ENCODE results near the gene TGM5. TPM values are rescaled to one million over a fixed set of nuclear protein-coding genes. Genes with fewer than 3 reads are reported as not detected.
A peak's percentile ranks its signal among the peaks of the same experiment; 100 is the strongest.

The TGM5 gene
- total RNA-seq, 6 donors from 2014 or later: 0.30 TPM; not detected in 5

GRCh38 chr15:43185157-43186002, 81.3 kb downstream of the TGM5 start, which contains the start of gene CCNDBP1:
TSS of gene CCNDBP1 (plus strand) at chr15:43185403. CDS start at chr15:43185499, 96 bp downstream.
- peak within 1 kb of the TSS; percentile 95 to 98 (median 96) for H3K27ac ChIP-seq
- peak; percentile 98 to 99 for ATAC-seq (ENCODE audit: low FRiP score in 2 of 2)
- peaks cover 6 to 24% (median 21%) of the 10 kb centered on the region in 4 donors for H3K4me1 ChIP-seq
- 1% methylated on average over 25 to 60 of the region's 69 CpGs for WGBS, 2 donors
- no peaks in the 10 kb centered on the region for H3K27me3 ChIP-seq
- TF ChIP-seq POLR2AphosphoS5 (IDR thresholded peaks at IDR 0.05) (peak; percentile 95 to 97), CTCF (IDR thresholded peaks at IDR 0.05) (peak in 5 of 6 experiments; percentile 14 to 47 (median 36)), EP300 (IDR thresholded peaks at IDR 0.05) (no peak), POLR2A (IDR thresholded peaks at IDR 0.05) (peak; percentile 30 to 94 (median 73))
- H3K9me3 ChIP-seq: no peaks in the 10 kb centered on the region
- H3K36me3 ChIP-seq: peaks cover 6 to 29% (median 20%) of the 10 kb centered on the region in 4 donors
- DNase-seq: peak; percentile 99 to 100
- H3K4me3 ChIP-seq: peak within 1 kb of the TSS; percentile 73 to 98 (median 91)

- 78 to 79% methylated on average over 9 of the region's 9 CpGs for WGBS, 2 donors
- peaks cover 6 to 21% (median 13%) of the 10 kb centered on the region in 4 donors for H3K36me3 ChIP-seq
- peaks cover 6 to 24% (median 18%) of the 10 kb centered on the region in 4 donors for H3K4me1 ChIP-seq
These were observed 82.2 kb downstream of the TGM5 start for GRCh38 chr15:43184407-43185124.

GRCh38 chr15:43183270-43183669, 83.5 kb downstream of the TGM5 start:
- Histone ChIP-seq H3K27me3 (no peaks in the 10 kb centered on the region), H3K36me3 (peaks cover 6 to 16% (median 11%) of the 10 kb centered on the region in 4 donors), H3K4me1 (peaks cover 6 to 23% (median 15%) of the 10 kb centered on the region in 4 donors), H3K4me3 (no peak overlapping the region), H3K27ac (no peak overlapping the region), H3K9me3 (no peaks in the 10 kb centered on the region)
- TF ChIP-seq EP300 (IDR thresholded peaks at IDR 0.05) (no peak), CTCF (IDR thresholded peaks at IDR 0.05) (no peak), POLR2A (IDR thresholded peaks at IDR 0.05) (no peak), POLR2AphosphoS5 (IDR thresholded peaks at IDR 0.05) (no peak)
- ATAC-seq (ENCODE audit: low FRiP score in 2 of 2): no peak
- no peak for DNase-seq
- WGBS, 2 donors: 78 to 85% methylated on average over 3 of the region's 3 CpGs

More at GRCh38 chr15:43184407-43185124, 82.2 kb downstream of the TGM5 start:
- Histone ChIP-seq H3K27ac (peak overlapping the region; percentile 95 to 98 (median 96)), H3K9me3 (no peaks in the 10 kb centered on the region), H3K4me3 (peak overlapping the region in 2 of 4 donors; percentile 84 to 98), H3K27me3 (no peaks in the 10 kb centered on the region)
- TF ChIP-seq POLR2A (IDR thresholded peaks at IDR 0.05): no peak
- no peak for TF ChIP-seq CTCF (IDR thresholded peaks at IDR 0.05)
- no peak for TF ChIP-seq EP300 (IDR thresholded peaks at IDR 0.05)
- no peak for ATAC-seq (ENCODE audit: low FRiP score in 2 of 2)
- no peak for DNase-seq

Small RNA genes within 50 kb of the gene (small RNA-seq; reads per million reads assigned to genes)
- 0 reads per million in 4 donors for gene RF00019

Other genes with a start within 250 kb of the TGM5 start
- gene UBR1, start 160.9 kb downstream of the TGM5 start, total RNA-seq: 10 to 100 TPM; 23.7 to 49.2 (median 27.2) TPM
- gene TMEM62, start 133.3 kb downstream of the TGM5 start, total RNA-seq: 10 to 100 TPM; 20.9 to 45.1 (median 25.1) TPM
- 100 to 1,000 TPM in 2 of 6 donors, 10 to 100 TPM in 4; 56.1 to 117 (median 95.5) TPM for gene CCNDBP1, start 81.5 kb downstream of the TGM5 start, total RNA-seq
- under 1 TPM in 1 of 6 donors, not detected in 5; 0.39 TPM for gene EPB42, start 45.9 kb downstream of the TGM5 start, total RNA-seq
- gene TGM7, start 35.3 kb upstream of the TGM5 start, total RNA-seq: not detected
- gene LCMT2, start 63.6 kb upstream of the TGM5 start, total RNA-seq: 1 to 10 TPM; 1.0 to 8.2 (median 6.3) TPM
- 10 to 100 TPM; 23.9 to 63.9 (median 24.7) TPM for gene ZSCAN29, start 104.1 kb upstream of the TGM5 start, total RNA-seq
- gene TUBGCP4, start 104.2 kb upstream of the TGM5 start, total RNA-seq: 10 to 100 TPM in 5 of 6 donors, 1 to 10 TPM in 1; 5.2 to 20.2 (median 17.0) TPM
- 100 to 1,000 TPM in 1 of 6 donors, 10 to 100 TPM in 5; 19.3 to 122 (median 28.7) TPM for gene TP53BP1, start 226.2 kb upstream of the TGM5 start, total RNA-seq

Measured in upper lobe of left lung (tissue), 6 donors.